Esophagus squamous epithelium (tissue), 4 donors: Measurements from ENCODE around the gene PIGL.

Experiments used
- CTCF ChIP-seq, 6 experiments: fragments of 450-650 bp in 4 of 6; fragments of 200-600 bp in 2 of 6; sonication (generic) in 2 of 6; IDR thresholded peaks; one replicate each; pipeline ENCODE4 v1.5.1; 2016 to 2019; ENCODE audit warnings: antibody characterized with exemption in 6 of 6, mild to moderate bottlenecking in 4 of 6, moderate library complexity in 4 of 6
- POLR2A ChIP-seq, 4 donors: fragments of 450-650 bp; IDR thresholded peaks; one replicate each; pipeline ENCODE4 v1.6.1; 2017; ENCODE audit warnings: antibody characterized with exemption in 4 of 4, mild to moderate bottlenecking in 4 of 4, moderate library complexity in 3 of 4

GRCh38 chr17:16189791-16190348 is 27.1 kb upstream of the PIGL start:
- TF ChIP-seq CTCF (IDR thresholded peaks at IDR 0.05): no peak
- no peak for TF ChIP-seq POLR2A (IDR thresholded peaks at IDR 0.05)
